Measurements from ENCODE around the gene LCOR.

- no peak for TF ChIP-seq EZH2 (IDR thresholded peaks at IDR 0.05; ENCODE audit: borderline replicate concordance, low read depth, low read length, poor library complexity, severe bottlenecking)
- no peak for TF ChIP-seq CTCF (conservative IDR thresholded peaks at IDR 0.05; ENCODE audit: low read depth, low read length)
Measured at GRCh38 chr10:96987141-96987841, 155.2 kb downstream of the LCOR start.

Data from A673 (cell line).